Stimulated activated memory B cell treated with anti-CD40 and anti-IgM and Interleukin-4, amounts not matched to agents 10 μg/mL and 1 μg/mL and 100 μg/mL, for 72 hours (primary cell): ENCODE data around the gene METAP1D.
"Not testable (repeated sequence)": the region's sequence is repeated elsewhere in the genome, so short reads cannot be mapped to it uniquely, and the experiment has no call there.

Experiments used
- ATAC-seq: fragments of 150-1000 bp; cut with Tn5 transposase; 2 replicates; pipeline ENCODE4 v1.10.0; 2021
- H3K27ac Mint-ChIP-seq: one replicate; pipeline ENCODE4 v1.8.0; 2022; ENCODE audit warnings: mild to moderate bottlenecking, mixed read lengths
- H3K27me3 Mint-ChIP-seq: one replicate; pipeline ENCODE4 v1.8.0; 2022; ENCODE audit warnings: mixed read lengths
- H3K36me3 Mint-ChIP-seq: one replicate; pipeline ENCODE4 v1.8.0; 2022; ENCODE audit warnings: mixed read lengths
- H3K4me1 Mint-ChIP-seq: one replicate; pipeline ENCODE4 v1.8.0; 2022; ENCODE audit warnings: mixed read lengths
- H3K4me3 Mint-ChIP-seq: one replicate; pipeline ENCODE4 v1.8.0; 2022; ENCODE audit warnings: mild to moderate bottlenecking, moderate library complexity, mixed read lengths
- H3K9me3 Mint-ChIP-seq: one replicate; pipeline ENCODE4 v1.8.0; 2022; ENCODE audit warnings: mixed read lengths

Gene METAP1D

GRCh38 chr2:172050479-172051125, 50.8 kb downstream of the METAP1D start:
- no peaks in the 10 kb centered on the region for H3K36me3 Mint-ChIP-seq
- H3K9me3 Mint-ChIP-seq = no peaks in the 10 kb centered on the region
- H3K27ac Mint-ChIP-seq = no peak overlapping the region
- no peaks in the 10 kb centered on the region for H3K4me1 Mint-ChIP-seq
- ATAC-seq = no peak
- H3K27me3 Mint-ChIP-seq = no peaks in the 10 kb centered on the region
- no peak overlapping the region for H3K4me3 Mint-ChIP-seq

- Mint-ChIP-seq H3K9me3 (no peaks in the 10 kb centered on the region), H3K4me1 (no peaks in the 10 kb centered on the region), H3K27ac (no peak overlapping the region), H3K27me3 (no peaks in the 10 kb centered on the region), H3K36me3 (no peaks in the 10 kb centered on the region), H3K4me3 (no peak overlapping the region)
- ATAC-seq = no peak
Measured at GRCh38 chr2:172052000-172052983, 52.5 kb downstream of the METAP1D start.

GRCh38 chr2:172053486-172053885, 53.7 kb downstream of the METAP1D start:
- no peaks in the 10 kb centered on the region for H3K36me3 Mint-ChIP-seq
- no peak overlapping the region for H3K27ac Mint-ChIP-seq
- no peaks in the 10 kb centered on the region for H3K27me3 Mint-ChIP-seq
- H3K9me3 Mint-ChIP-seq = no peaks in the 10 kb centered on the region
- H3K4me3 Mint-ChIP-seq = no peak overlapping the region
- no peak for ATAC-seq
- H3K4me1 Mint-ChIP-seq = no peaks in the 10 kb centered on the region

- Mint-ChIP-seq H3K4me1 (no peaks in the 10 kb centered on the region), H3K9me3 (no peaks in the 10 kb centered on the region), H3K4me3 (no peak overlapping the region), H3K27me3 (no peaks in the 10 kb centered on the region), H3K27ac (no peak overlapping the region), H3K36me3 (no peaks in the 10 kb centered on the region)
- ATAC-seq = no peak
Measured at GRCh38 chr2:172056293-172056692, 56.5 kb downstream of the METAP1D start.

GRCh38 chr2:172058660-172059059, 58.9 kb downstream of the METAP1D start:
- H3K4me1 Mint-ChIP-seq = no peaks in the 10 kb centered on the region
- H3K36me3 Mint-ChIP-seq = peaks cover 16% of the 10 kb centered on the region

GRCh38 chr2:172060118-172060517, 60.4 kb downstream of the METAP1D start:
- H3K4me3 Mint-ChIP-seq, H3K4me1 Mint-ChIP-seq, H3K27me3 Mint-ChIP-seq, H3K27ac Mint-ChIP-seq, ATAC-seq, H3K9me3 Mint-ChIP-seq: not testable (repeated sequence)
- peaks cover 16% of the 10 kb centered on the region for H3K36me3 Mint-ChIP-seq

More at GRCh38 chr2:172058660-172059059, 58.9 kb downstream of the METAP1D start:
- Mint-ChIP-seq H3K27ac (no peak overlapping the region), H3K4me3 (no peak overlapping the region), H3K27me3 (no peaks in the 10 kb centered on the region), H3K9me3 (no peaks in the 10 kb centered on the region)
- ATAC-seq = no peak

GRCh38 chr2:172062402-172063004, 62.8 kb downstream of the METAP1D start:
- H3K4me3 Mint-ChIP-seq = no peak overlapping the region
- H3K36me3 Mint-ChIP-seq = peaks cover 24% of the 10 kb centered on the region
- H3K27ac Mint-ChIP-seq = no peak overlapping the region
- no peak for ATAC-seq
- no peaks in the 10 kb centered on the region for H3K9me3 Mint-ChIP-seq
- H3K4me1 Mint-ChIP-seq = no peaks in the 10 kb centered on the region
- H3K27me3 Mint-ChIP-seq = no peaks in the 10 kb centered on the region

- no peaks in the 10 kb centered on the region for H3K27me3 Mint-ChIP-seq
- peaks cover 24% of the 10 kb centered on the region for H3K36me3 Mint-ChIP-seq
- H3K4me1 Mint-ChIP-seq = no peaks in the 10 kb centered on the region
- no peaks in the 10 kb centered on the region for H3K9me3 Mint-ChIP-seq
- no peak overlapping the region for H3K4me3 Mint-ChIP-seq
- ATAC-seq = no peak
- no peak overlapping the region for H3K27ac Mint-ChIP-seq
Measured at GRCh38 chr2:172063446-172063845, 63.7 kb downstream of the METAP1D start.

- H3K27ac Mint-ChIP-seq = no peak overlapping the region
- no peak for ATAC-seq
- no peaks in the 10 kb centered on the region for H3K4me1 Mint-ChIP-seq
- H3K27me3 Mint-ChIP-seq = no peaks in the 10 kb centered on the region
- peaks cover 31% of the 10 kb centered on the region for H3K36me3 Mint-ChIP-seq
- H3K9me3 Mint-ChIP-seq = peaks cover 3% of the 10 kb centered on the region
- no peak overlapping the region for H3K4me3 Mint-ChIP-seq
Measured at GRCh38 chr2:172065111-172065510, 65.4 kb downstream of the METAP1D start.

GRCh38 chr2:172066394-172066886, 66.7 kb downstream of the METAP1D start:
- Mint-ChIP-seq H3K9me3 (peaks cover 3% of the 10 kb centered on the region), H3K27ac (no peak overlapping the region), H3K4me1 (no peaks in the 10 kb centered on the region), H3K4me3 (no peak overlapping the region), H3K27me3 (no peaks in the 10 kb centered on the region), H3K36me3 (peaks cover 31% of the 10 kb centered on the region)
- no peak for ATAC-seq

- not testable (repeated sequence) for H3K27me3 Mint-ChIP-seq, H3K4me3 Mint-ChIP-seq, ATAC-seq, H3K27ac Mint-ChIP-seq, H3K4me1 Mint-ChIP-seq, H3K9me3 Mint-ChIP-seq
- H3K36me3 Mint-ChIP-seq = peaks cover 28% of the 10 kb centered on the region
Measured at GRCh38 chr2:172067905-172068304, 68.2 kb downstream of the METAP1D start.

- H3K27me3 Mint-ChIP-seq = no peaks in the 10 kb centered on the region
- H3K4me3 Mint-ChIP-seq = no peak overlapping the region
- ATAC-seq = no peak
- H3K36me3 Mint-ChIP-seq = peaks cover 28% of the 10 kb centered on the region
- peaks cover 3% of the 10 kb centered on the region for H3K9me3 Mint-ChIP-seq
- H3K27ac Mint-ChIP-seq = no peak overlapping the region
- no peaks in the 10 kb centered on the region for H3K4me1 Mint-ChIP-seq
Measured at GRCh38 chr2:172070936-172071335, 71.2 kb downstream of the METAP1D start.

- no peak overlapping the region for H3K27ac Mint-ChIP-seq
- H3K9me3 Mint-ChIP-seq = peaks cover 3% of the 10 kb centered on the region
- H3K27me3 Mint-ChIP-seq = no peaks in the 10 kb centered on the region
- no peak overlapping the region for H3K4me3 Mint-ChIP-seq
- H3K4me1 Mint-ChIP-seq = no peaks in the 10 kb centered on the region
- H3K36me3 Mint-ChIP-seq = peaks cover 20% of the 10 kb centered on the region
- ATAC-seq = no peak
Measured at GRCh38 chr2:172072303-172072702, 72.5 kb downstream of the METAP1D start.

GRCh38 chr2:172072706-172073105, 73.0 kb downstream of the METAP1D start:
- Mint-ChIP-seq H3K36me3 (peaks cover 20% of the 10 kb centered on the region), H3K9me3 (peaks cover 3% of the 10 kb centered on the region), H3K27ac (no peak overlapping the region), H3K27me3 (no peaks in the 10 kb centered on the region), H3K4me3 (no peak overlapping the region), H3K4me1 (no peaks in the 10 kb centered on the region)
- no peak for ATAC-seq

GRCh38 chr2:172073518-172073917, 73.8 kb downstream of the METAP1D start:
- Mint-ChIP-seq H3K27me3 (peaks cover 6% of the 10 kb centered on the region), H3K9me3 (peaks cover 3% of the 10 kb centered on the region), H3K36me3 (peaks cover 19% of the 10 kb centered on the region), H3K4me1 (no peaks in the 10 kb centered on the region), H3K4me3 (no peak overlapping the region), H3K27ac (no peak overlapping the region)
- ATAC-seq = no peak
